Lung (tissue), 12 donors: ENCODE data around the gene CTNNB1. TPM values are rescaled to one million over a fixed set of nuclear protein-coding genes. Genes with fewer than 3 reads are reported as not detected.

Experiments used
- ATAC-seq: fragments of 200-7000 bp; cut with Tn5 transposase; one replicate; pipeline ENCODE4 v1.9.1; 2020; ENCODE audit warnings: moderate number of reproducible peaks; ENCODE audit not compliant: insufficient read depth, low FRiP score
- DNase-seq, 3 donors: peaks; one replicate each; pipeline ENCODE4 v3.0.0-alpha.2; 2013 to 2017
- H3K27ac ChIP-seq, 2 donors: one replicate each; pipeline ENCODE4 v1.5.1; 2013; ENCODE audit warnings: mild to moderate bottlenecking in 2 of 2, moderate library complexity in 2 of 2, control low read depth in 1 of 2, inconsistent platforms in 1 of 2, low read depth in 1 of 2, low read length in 1 of 2
- H3K27me3 ChIP-seq, 3 donors: one replicate each; pipeline ENCODE4 v1.5.1; 2013; ENCODE audit warnings: low read length in 2 of 3; ENCODE audit not compliant: control insufficient read depth in 3 of 3, insufficient read depth in 3 of 3
- H3K36me3 ChIP-seq, 4 donors: one replicate each; pipeline ENCODE4 v1.5.1; 2013; ENCODE audit warnings: low read length in 4 of 4, mild to moderate bottlenecking in 1 of 4, moderate library complexity in 1 of 4; ENCODE audit not compliant: control insufficient read depth in 4 of 4, insufficient read depth in 4 of 4
- H3K4me1 ChIP-seq, 5 donors: one replicate each; pipeline ENCODE4 v1.5.1; 2013; ENCODE audit warnings: low read length in 5 of 5, mild to moderate bottlenecking in 2 of 5, moderate library complexity in 1 of 5; ENCODE audit not compliant: control insufficient read depth in 5 of 5, insufficient read depth in 5 of 5
- H3K4me3 ChIP-seq: one replicate; pipeline ENCODE4 v1.5.1; 2013; ENCODE audit warnings: mild to moderate bottlenecking, control low read depth, moderate library complexity
- H3K9ac ChIP-seq, 2 donors: one replicate each; pipeline ENCODE4 v1.5.1; 2013; ENCODE audit warnings: low read length in 2 of 2, control low read depth in 1 of 2; ENCODE audit not compliant: insufficient read depth in 1 of 2
- H3K9me3 ChIP-seq, 4 donors: one replicate each; pipeline ENCODE4 v1.5.1; 2013; ENCODE audit warnings: low read length in 3 of 4, mild to moderate bottlenecking in 1 of 4, moderate library complexity in 1 of 4; ENCODE audit not compliant: control insufficient read depth in 4 of 4, insufficient read depth in 3 of 4
- CTCF ChIP-seq: IDR thresholded peaks from 2 replicates; pipeline ENCODE4 v1.5.1; 2012; ENCODE audit warnings: mild to moderate bottlenecking; ENCODE audit errors: control extremely low read depth, extremely low read depth
- WGBS, 2 donors: extraction: QIAGEN DNeasy Blood & Tissue Kit; methylation state at CpG; one replicate each; pipeline ENCODE4 v1.1.7; 2013; 5-methylcytosine and 5-hydroxymethylcytosine counted together
- polyA plus RNA-seq, 2 donors: library from polyadenylated mRNA; stranded (reverse); fragments of 200-250 nt; gene quantifications; one replicate each; pipeline ENCODE4 v1.2.1, GENCODE V29; 2013
- total RNA-seq, 2 donors: library from RNA; depleted of rRNA in 1 of 2; stranded (reverse); fragments of >200 nt in 1 of 2; gene quantifications; one replicate each; pipeline ENCODE4 v1.2.1, GENCODE V29; 2014 to 2021
- donor health status: control.
- donor health status: control.
- donor health status: Bipolar disorder and iron deficiency.
- donor health status: healthy.
- donor health status: DM: yes; HTN: yes; CAD: no.

Gene CTNNB1
- total and polyA plus RNA-seq, 4 donors, result 90.3 to 631 (median 315) TPM

GRCh38 chr3:41223691-41224090 lies 24.4 kb downstream of the CTNNB1 start:
- Histone ChIP-seq H3K4me3 (no peak overlapping the region), H3K27me3 (no peaks in the 10 kb centered on the region), H3K9ac (no peak overlapping the region), H3K27ac (no peak overlapping the region), H3K4me1 (peaks cover 4 to 33% (median 10%) of the 10 kb centered on the region in 5 donors), H3K9me3 (no peaks in the 10 kb centered on the region), H3K36me3 (peaks cover 21 to 37% (median 25%) of the 10 kb centered on the region in 4 donors)
- DNase-seq (no peak), ATAC-seq (no peak)
- WGBS, 2 donors, result 83 to 90% methylated on average over 2 of the region's 2 CpGs
- no peak for TF ChIP-seq CTCF

GRCh38 chr3:41224120-41224806 lies 25.0 kb downstream of the CTNNB1 start:
- no peaks in the 10 kb centered on the region for H3K27me3 ChIP-seq
- no peak overlapping the region for H3K27ac ChIP-seq
- DNase-seq, result no peak
- WGBS, 2 donors, result 89% methylated on average over 3 of the region's 3 CpGs
- peak; percentile 47 for ATAC-seq
- H3K36me3 ChIP-seq, result peaks cover 21 to 39% (median 25%) of the 10 kb centered on the region in 4 donors
- H3K4me1 ChIP-seq, result peaks cover 4 to 35% (median 10%) of the 10 kb centered on the region in 5 donors
- H3K9me3 ChIP-seq, result no peaks in the 10 kb centered on the region
- TF ChIP-seq CTCF, result no peak
- H3K9ac ChIP-seq, result no peak overlapping the region
- H3K4me3 ChIP-seq, result no peak overlapping the region

GRCh38 chr3:41234823-41235721 lies 35.8 kb downstream of the CTNNB1 start:
- Histone ChIP-seq H3K27ac (no peak overlapping the region), H3K9me3 (no peaks in the 10 kb centered on the region), H3K9ac (no peak overlapping the region), H3K27me3 (no peaks in the 10 kb centered on the region), H3K4me3 (no peak overlapping the region), H3K4me1 (no peaks in the 10 kb centered on the region), H3K36me3 (peaks cover 33 to 67% (median 60%) of the 10 kb centered on the region in 4 donors)
- WGBS, 2 donors, result 60 to 67% methylated on average over 6 of the region's 6 CpGs
- TF ChIP-seq CTCF, result no peak
- ATAC-seq (no peak), DNase-seq (no peak)
